K562 (cell line): ENCODE data around the gene ZMIZ1. TPM values are rescaled to one million over a fixed set of nuclear protein-coding genes. Genes with fewer than 3 reads are reported as not detected.

Experiments
- CBX1 ChIP-seq: sonication (generic); IDR thresholded peaks from 2 replicates; pipeline ENCODE4 v1.6.1; 2016; ENCODE audit warnings: antibody characterized with exemption, low read depth, mild to moderate bottlenecking
- COPS2 ChIP-seq: fragments of 450-650 bp; conservative IDR thresholded peaks from 2 replicates; pipeline ENCODE4 v1.6.1; 2016; ENCODE audit warnings: mild to moderate bottlenecking, moderate library complexity
- GTF2A2 ChIP-seq: IDR thresholded peaks from 2 replicates; pipeline ENCODE4 v1.6.1; 2016; ENCODE audit warnings: mild to moderate bottlenecking, missing genetic modification characterization, missing compliant biosample characterization
- HMGN3 ChIP-seq: IDR thresholded peaks from 2 replicates; pipeline ENCODE4 v1.6.1; 2011; ENCODE audit warnings: borderline replicate concordance, low read depth, mild to moderate bottlenecking, mixed read lengths, low read length; ENCODE audit not compliant: insufficient read length; ENCODE audit errors: extremely low read depth
- KDM2B ChIP-seq: fragments of 250-450 bp; sonication (Bioruptor Pico); IDR thresholded peaks from 2 replicates; pipeline ENCODE4 v1.8.0; 2021; ENCODE audit warnings: mild to moderate bottlenecking, moderate library complexity
- NFRKB ChIP-seq: fragments of 450-650 bp; IDR thresholded peaks from 2 replicates; pipeline ENCODE4 v1.6.1; 2016; ENCODE audit warnings: low read depth
- OTX1 ChIP-seq: fragments of 450-650 bp; formaldehyde crosslinking; IDR thresholded peaks from 2 replicates; pipeline ENCODE4 v1.4.0; 2022; ENCODE audit warnings: mild to moderate bottlenecking
- POLR2A ChIP-seq: fragments of 450-650 bp; conservative IDR thresholded peaks from 2 replicates; pipeline ENCODE4 v1.6.1; 2016
- RBM22 ChIP-seq: fragments of 200-400 bp; formaldehyde crosslinking; IDR thresholded peaks from 2 replicates; pipeline ENCODE4 v1.6.1; 2018; ENCODE audit warnings: low read length, low read depth; ENCODE audit not compliant: poor library complexity, severe bottlenecking
- RFX5 ChIP-seq: IDR thresholded peaks from 2 replicates; pipeline ENCODE4 v1.6.1; 2011; ENCODE audit warnings: low read depth, mild to moderate bottlenecking, improper control_type of control experiment, low read length
- SAP30 ChIP-seq: fragments of 200-600 bp; sonication (generic); IDR thresholded peaks from 2 replicates; pipeline ENCODE4 v1.6.1; 2012; ENCODE audit warnings: borderline replicate concordance, low read depth, mild to moderate bottlenecking, moderate library complexity, low read length, control low read depth, inconsistent platforms; ENCODE audit not compliant: insufficient read depth, poor library complexity, severe bottlenecking
- SIX5 ChIP-seq, 2 experiments: IDR thresholded peaks; 2 replicates each; pipeline ENCODE4 v1.6.1; 2011; ENCODE audit warnings: low read length in 2 of 2, borderline replicate concordance in 1 of 2, low read depth in 1 of 2, mild to moderate bottlenecking in 1 of 2, moderate library complexity in 1 of 2; ENCODE audit not compliant: insufficient read depth in 1 of 2
- SMARCE1 ChIP-seq: fragments of 450-650 bp; IDR thresholded peaks from 2 replicates; pipeline ENCODE4 v1.7.1; 2016; ENCODE audit warnings: mild to moderate bottlenecking
- TOE1 ChIP-seq, 2 experiments: fragments of 450-650 bp in 1 of 2; sonication (generic) in 1 of 2; formaldehyde crosslinking in 1 of 2; IDR thresholded peaks; 2 replicates each; pipeline versions ENCODE4 v1.7.1 to v1.8.0; 2016 to 2022; ENCODE audit warnings: borderline replicate concordance in 2 of 2, mild to moderate bottlenecking in 2 of 2, antibody characterized with exemption in 1 of 2, inconsistent platforms in 1 of 2, low read depth in 1 of 2, missing genetic modification reagents in 1 of 2, moderate library complexity in 1 of 2
- YBX1 ChIP-seq: fragments of 450-650 bp; IDR thresholded peaks from 2 replicates; pipeline ENCODE4 v1.7.1; 2016; ENCODE audit warnings: mild to moderate bottlenecking
- ZNF184 ChIP-seq: sonication (generic); formaldehyde crosslinking; IDR thresholded peaks from 2 replicates; pipeline ENCODE4 v1.5.0; 2020; ENCODE audit warnings: missing genetic modification reagents
- ZNF212 ChIP-seq: fragments of 450-650 bp; formaldehyde crosslinking; IDR thresholded peaks from 2 replicates; pipeline ENCODE4 v1.4.0; 2020; ENCODE audit warnings: mild to moderate bottlenecking
- ZNF239 ChIP-seq: fragments of 250-450 bp; sonication (Bioruptor Pico); IDR thresholded peaks from 2 replicates; pipeline ENCODE4 v1.4.0; 2020; ENCODE audit warnings: mild to moderate bottlenecking
- ZNF586 ChIP-seq: fragments of 450-650 bp; formaldehyde crosslinking; conservative IDR thresholded peaks from 2 replicates; pipeline ENCODE4 v1.4.0; 2020; ENCODE audit warnings: mild to moderate bottlenecking, moderate library complexity
- polyA plus RNA-seq, 8 experiments: library from polyadenylated mRNA; depleted of rRNA in 4 of 8; stranded (reverse) in 5 of 8; unstranded in 3 of 8; fragments of >200 nt; fragmentation: Nextera tagmentation in 2 of 8; fragmentation: Illumina TruSeq in 1 of 8; extraction: Ambion mirVana in 2 of 8; extraction: Trizol in 1 of 8; gene quantifications; 2 replicates each; pipeline versions ENCODE4 v1.2.1 to v1.2.3, GENCODE V29; 2011 to 2014; ENCODE audit warnings: inconsistent platforms in 1 of 8, missing spikeins in 1 of 8
- total RNA-seq, 7 experiments: library from RNA; depleted of rRNA in 6 of 7; stranded (reverse); fragments of >200 nt in 6 of 7; fragmentation: Illumina TruSeq in 2 of 7; extraction: Trizol in 2 of 7; gene quantifications; 2 replicates each; pipeline versions ENCODE4 v1.2.1 to v1.2.3, GENCODE V29; 2011 to 2021; ENCODE audit warnings: low replicate concordance in 1 of 7
- TF ChIP-seq, protein P1 (sequence below): fragments of 250-450 bp; sonication (Bioruptor Pico); IDR thresholded peaks from 2 replicates; pipeline ENCODE4 v1.4.0; 2020; ENCODE audit warnings: mild to moderate bottlenecking
- TF ChIP-seq, protein P2 (sequence below): fragments of 450-650 bp; formaldehyde crosslinking; IDR thresholded peaks from 2 replicates; pipeline ENCODE4 v1.4.0; 2022; ENCODE audit warnings: mild to moderate bottlenecking, moderate library complexity
- TF ChIP-seq, protein P3 (sequence below), 3 experiments: fragments of 200-800 bp in 1 of 3; fragments of 250-450 bp in 1 of 3; fragments of 450-650 bp in 1 of 3; sonication (Bioruptor Pico) in 1 of 3; sonication (Bioruptor generic) in 1 of 3; formaldehyde crosslinking in 1 of 3; IDR thresholded peaks; 2 replicates each; pipeline versions ENCODE4 v1.6.1 to v1.8.0; 2016 to 2022; ENCODE audit warnings: mild to moderate bottlenecking in 2 of 3, missing genetic modification characterization in 2 of 3, missing compliant biosample characterization in 1 of 3, moderate library complexity in 1 of 3

Gene ZMIZ1
- total and polyA plus RNA-seq, 9 of the 15 experiments (the other 6 are each of a cell fraction or from before 2014, with no cell fraction given): 1.0 to 37.3 (median 4.3) TPM

DNA sequence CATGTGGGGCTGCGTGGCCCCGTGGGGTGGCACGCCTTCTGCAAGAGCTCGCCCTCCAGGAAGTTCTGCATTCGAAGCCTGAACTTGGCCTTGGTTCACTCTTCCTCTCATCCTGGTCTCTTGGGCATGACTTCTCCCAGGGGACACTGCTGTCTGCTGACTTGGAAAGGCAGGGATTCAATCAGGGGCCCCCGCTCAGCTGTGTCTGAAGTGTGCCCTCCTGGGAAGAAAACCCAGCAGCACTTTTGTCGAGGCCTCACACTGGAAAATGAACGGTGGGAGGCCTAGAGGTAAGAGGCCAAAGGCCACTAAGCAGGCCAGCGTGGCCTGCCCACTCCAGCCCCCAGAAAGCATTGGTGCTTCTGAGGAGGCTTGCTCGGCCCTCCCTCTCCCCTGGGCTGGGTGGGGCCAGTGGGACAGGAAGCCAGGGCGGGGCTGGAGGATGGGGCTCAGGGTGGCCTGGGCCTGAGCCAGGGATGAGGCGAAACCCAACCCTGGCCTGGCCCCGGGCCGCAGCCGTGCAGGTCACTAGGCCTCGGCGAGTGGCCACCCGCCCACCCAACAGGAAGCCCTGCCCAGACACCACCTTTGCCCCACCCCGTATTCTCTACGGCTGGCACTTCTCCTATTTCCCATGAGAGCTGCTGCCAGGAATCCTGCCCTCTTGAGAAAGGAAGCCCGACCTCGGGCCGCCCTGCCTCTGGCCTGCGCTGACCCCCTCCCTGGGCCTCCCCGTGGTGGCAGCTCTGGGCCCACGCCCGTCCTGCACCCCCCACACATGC is 81.1 kb downstream of the ZMIZ1 start (continued):
- TF ChIP-seq SAP30 (no peak), OTX1 (no peak), ZNF239 (CRISPR knock-in tag) (no peak), ZNF184 (CRISPR knock-in tag) (no peak), RFX5 (no peak), RBM22 (no peak), SIX5 (IDR thresholded peaks at IDR 0.05; ENCODE audit: borderline replicate concordance in 1 of 2, insufficient read depth in 1 of 2, low read depth in 1 of 2, low read length in 2 of 2) (no peak), GTF2A2 (tag) (peak; percentile 62; the same call in 1 of the 2 replicates), POLR2A (peak; percentile 71), COPS2 (no peak), ZNF212 (CRISPR knock-in tag) (no peak), CBX1 (peak; percentile 36; the same call in 1 of the 2 replicates), ZNF586 (CRISPR knock-in tag) (no peak), NFRKB (peak; percentile 16), YBX1 (no peak), KDM2B (CRISPR knock-in tag) (no peak), SMARCE1 (no peak), HMGN3 (peak; percentile 77), TOE1 (IDR thresholded peaks at IDR 0.05; ENCODE audit: borderline replicate concordance) (no peak), TOE1 (CRISPR knock-in tag; IDR thresholded peaks at IDR 0.05; ENCODE audit: borderline replicate concordance, low read depth) (no peak)
- TF ChIP-seq, protein P1, sequence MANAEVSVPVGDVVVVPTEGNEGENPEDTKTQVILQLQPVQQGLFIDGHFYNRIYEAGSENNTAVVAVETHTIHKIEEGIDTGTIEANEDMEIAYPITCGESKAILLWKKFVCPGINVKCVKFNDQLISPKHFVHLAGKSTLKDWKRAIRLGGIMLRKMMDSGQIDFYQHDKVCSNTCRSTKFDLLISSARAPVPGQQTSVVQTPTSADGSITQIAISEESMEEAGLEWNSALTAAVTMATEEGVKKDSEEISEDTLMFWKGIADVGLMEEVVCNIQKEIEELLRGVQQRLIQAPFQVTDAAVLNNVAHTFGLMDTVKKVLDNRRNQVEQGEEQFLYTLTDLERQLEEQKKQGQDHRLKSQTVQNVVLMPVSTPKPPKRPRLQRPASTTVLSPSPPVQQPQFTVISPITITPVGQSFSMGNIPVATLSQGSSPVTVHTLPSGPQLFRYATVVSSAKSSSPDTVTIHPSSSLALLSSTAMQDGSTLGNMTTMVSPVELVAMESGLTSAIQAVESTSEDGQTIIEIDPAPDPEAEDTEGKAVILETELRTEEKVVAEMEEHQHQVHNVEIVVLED: no peak
- TF ChIP-seq, protein P2, sequence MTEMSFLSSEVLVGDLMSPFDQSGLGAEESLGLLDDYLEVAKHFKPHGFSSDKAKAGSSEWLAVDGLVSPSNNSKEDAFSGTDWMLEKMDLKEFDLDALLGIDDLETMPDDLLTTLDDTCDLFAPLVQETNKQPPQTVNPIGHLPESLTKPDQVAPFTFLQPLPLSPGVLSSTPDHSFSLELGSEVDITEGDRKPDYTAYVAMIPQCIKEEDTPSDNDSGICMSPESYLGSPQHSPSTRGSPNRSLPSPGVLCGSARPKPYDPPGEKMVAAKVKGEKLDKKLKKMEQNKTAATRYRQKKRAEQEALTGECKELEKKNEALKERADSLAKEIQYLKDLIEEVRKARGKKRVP (CRISPR knock-in tag): peak; percentile 35
- TF ChIP-seq, protein P3, sequence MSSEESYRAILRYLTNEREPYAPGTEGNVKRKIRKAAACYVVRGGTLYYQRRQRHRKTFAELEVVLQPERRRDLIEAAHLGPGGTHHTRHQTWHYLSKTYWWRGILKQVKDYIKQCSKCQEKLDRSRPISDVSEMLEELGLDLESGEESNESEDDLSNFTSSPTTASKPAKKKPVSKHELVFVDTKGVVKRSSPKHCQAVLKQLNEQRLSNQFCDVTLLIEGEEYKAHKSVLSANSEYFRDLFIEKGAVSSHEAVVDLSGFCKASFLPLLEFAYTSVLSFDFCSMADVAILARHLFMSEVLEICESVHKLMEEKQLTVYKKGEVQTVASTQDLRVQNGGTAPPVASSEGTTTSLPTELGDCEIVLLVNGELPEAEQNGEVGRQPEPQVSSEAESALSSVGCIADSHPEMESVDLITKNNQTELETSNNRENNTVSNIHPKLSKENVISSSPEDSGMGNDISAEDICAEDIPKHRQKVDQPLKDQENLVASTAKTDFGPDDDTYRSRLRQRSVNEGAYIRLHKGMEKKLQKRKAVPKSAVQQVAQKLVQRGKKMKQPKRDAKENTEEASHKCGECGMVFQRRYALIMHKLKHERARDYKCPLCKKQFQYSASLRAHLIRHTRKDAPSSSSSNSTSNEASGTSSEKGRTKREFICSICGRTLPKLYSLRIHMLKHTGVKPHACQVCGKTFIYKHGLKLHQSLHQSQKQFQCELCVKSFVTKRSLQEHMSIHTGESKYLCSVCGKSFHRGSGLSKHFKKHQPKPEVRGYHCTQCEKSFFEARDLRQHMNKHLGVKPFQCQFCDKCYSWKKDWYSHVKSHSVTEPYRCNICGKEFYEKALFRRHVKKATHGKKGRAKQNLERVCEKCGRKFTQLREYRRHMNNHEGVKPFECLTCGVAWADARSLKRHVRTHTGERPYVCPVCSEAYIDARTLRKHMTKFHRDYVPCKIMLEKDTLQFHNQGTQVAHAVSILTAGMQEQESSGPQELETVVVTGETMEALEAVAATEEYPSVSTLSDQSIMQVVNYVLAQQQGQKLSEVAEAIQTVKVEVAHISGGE (CRISPR knock-in tag; IDR thresholded peaks at IDR 0.05): peak in 1 of 3 experiments; percentile 45; a peak in 1 of 6 replicates
